ENCODE measurements around the gene MICALL1. TPM values are rescaled to one million over a fixed set of nuclear protein-coding genes. Genes with fewer than 3 reads are reported as not detected.

MICALL1 gene
- total and polyA plus RNA-seq, 10 donors, result 3.8 to 29.4 (median 18.6) TPM

- DNase-seq, result no peak
- Histone ChIP-seq H3K9me3 (no peaks in the 10 kb centered on the region), H3K4me3 (no peak overlapping the region), H3K27ac (no peak overlapping the region), H3K36me3 (peaks cover 0 to 88% (median 35%) of the 10 kb centered on the region in 6 donors), H3K4me1 (peaks cover 0 to 10% (median 4%) of the 10 kb centered on the region in 6 donors), H3K27me3 (replicated peaks in 1 of 7) (no peaks in the 10 kb centered on the region)
- WGBS, 5 donors, result 88 to 97% (median 93%) methylated on average over 14 of the region's 14 CpGs
- intact Hi-C loops (cut with DNase I; ENCODE audit: low total_unique reads), result loop anchor here (10.0 kb wide), 1 partner anchor 153 kb away; no protein-coding TSS in a partner anchor
- TF ChIP-seq CTCF (IDR thresholded peaks at IDR 0.05 in 8 of 11, conservative IDR thresholded peaks at IDR 0.05 in 3 of 11) (no peak), POLR2A (IDR thresholded peaks at IDR 0.05) (no peak), POLR2AphosphoS5 (IDR thresholded peaks at IDR 0.05) (no peak)
Observed at GRCh38 chr22:37967637-37968451, 61.7 kb downstream of the MICALL1 start.

GRCh38 chr22:37968452-37969251 is 62.6 kb downstream of the MICALL1 start:
- Histone ChIP-seq H3K4me3 (no peak overlapping the region), H3K36me3 (peaks cover 0 to 88% (median 28%) of the 10 kb centered on the region in 6 donors), H3K4me1 (peaks cover 0 to 10% (median 4%) of the 10 kb centered on the region in 6 donors), H3K27ac (no peak overlapping the region), H3K9me3 (no peaks in the 10 kb centered on the region), H3K27me3 (replicated peaks in 1 of 7) (no peaks in the 10 kb centered on the region)
- 96 to 100% (median 96%) methylated on average over 5 of the region's 5 CpGs for WGBS, 5 donors
- TF ChIP-seq CTCF (IDR thresholded peaks at IDR 0.05 in 8 of 11, conservative IDR thresholded peaks at IDR 0.05 in 3 of 11) (no peak), POLR2AphosphoS5 (IDR thresholded peaks at IDR 0.05) (no peak), POLR2A (IDR thresholded peaks at IDR 0.05) (no peak)
- DNase-seq, result no peak
- intact Hi-C loops (cut with DNase I; ENCODE audit: low total_unique reads), result loop anchor here (10.0 kb wide), 1 partner anchor 154 kb away; no protein-coding TSS in a partner anchor

- Histone ChIP-seq H3K27ac (no peak overlapping the region), H3K4me3 (no peak overlapping the region), H3K9me3 (no peaks in the 10 kb centered on the region), H3K4me1 (no peaks in the 10 kb centered on the region), H3K36me3 (peaks cover 0 to 92% (median 27%) of the 10 kb centered on the region in 6 donors), H3K27me3 (replicated peaks in 1 of 7) (no peaks in the 10 kb centered on the region)
- intact Hi-C loops (cut with DNase I; ENCODE audit: low total_unique reads), result no loop called here
- 88 to 99% (median 96%) methylated on average over 4 of the region's 4 CpGs for WGBS, 5 donors
- DNase-seq, result no peak
- TF ChIP-seq CTCF (IDR thresholded peaks at IDR 0.05 in 8 of 11, conservative IDR thresholded peaks at IDR 0.05 in 3 of 11) (no peak), POLR2AphosphoS5 (IDR thresholded peaks at IDR 0.05) (no peak), POLR2A (IDR thresholded peaks at IDR 0.05) (no peak)
Observed at GRCh38 chr22:37970864-37971263, 64.8 kb downstream of the MICALL1 start.

Data from spleen (tissue), 11 donors.